Loucy (cell line): ENCODE measurements around the gene TUBB3.

Experiments used
- EZH2phosphoT487 ChIP-seq: fragments of 200-600 bp; IDR thresholded peaks from 2 replicates; pipeline ENCODE4 v1.6.1; 2018; ENCODE audit warnings: antibody characterized with exemption, mild to moderate bottlenecking, moderate library complexity, borderline replicate concordance
- TF ChIP-seq, protein P1 (sequence below): fragments of 200-600 bp; sonication (generic); conservative IDR thresholded peaks from 2 replicates; pipeline ENCODE4 v1.5.1; 2014; ENCODE audit warnings: mild to moderate bottlenecking, antibody characterized with exemption, low read length

DNA sequence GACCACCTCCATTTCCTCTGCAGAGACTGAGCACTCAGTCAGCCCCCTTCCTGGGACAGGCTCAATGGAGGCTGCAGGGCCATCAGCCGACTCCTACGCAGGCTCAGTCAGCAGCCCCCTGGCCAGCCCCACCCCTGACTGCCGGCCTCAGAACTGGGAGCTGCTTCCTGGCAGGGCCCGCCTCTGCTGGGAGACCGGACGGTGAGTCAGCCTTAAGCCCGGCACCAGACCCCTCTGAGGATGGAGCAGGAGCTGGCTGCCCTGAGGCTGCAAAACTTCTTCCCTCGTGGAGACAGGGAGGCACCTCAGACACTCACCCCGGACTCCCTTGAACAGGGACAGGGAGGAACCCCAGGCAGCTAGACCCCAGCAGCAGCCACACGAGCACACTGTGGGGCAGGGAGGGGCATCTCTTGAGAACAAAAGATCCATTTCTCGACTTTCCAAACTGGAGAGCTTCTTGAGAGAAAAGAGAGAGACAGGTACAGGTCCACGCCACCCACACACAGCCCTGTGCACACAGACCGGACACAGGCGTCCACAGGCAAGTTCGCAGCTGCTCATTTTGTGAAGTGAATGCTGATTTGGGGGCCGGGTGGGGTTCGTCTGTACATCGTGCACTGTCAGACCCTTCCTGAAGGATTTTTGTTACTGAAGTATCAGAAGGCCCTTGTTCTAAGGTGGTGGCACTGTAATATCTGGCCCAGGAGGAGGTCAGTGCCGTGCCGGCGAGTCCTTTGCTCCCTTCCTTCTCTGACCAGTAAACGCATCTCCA is 1.3 kb upstream of the TUBB3 start:
- TF ChIP-seq, protein P1, sequence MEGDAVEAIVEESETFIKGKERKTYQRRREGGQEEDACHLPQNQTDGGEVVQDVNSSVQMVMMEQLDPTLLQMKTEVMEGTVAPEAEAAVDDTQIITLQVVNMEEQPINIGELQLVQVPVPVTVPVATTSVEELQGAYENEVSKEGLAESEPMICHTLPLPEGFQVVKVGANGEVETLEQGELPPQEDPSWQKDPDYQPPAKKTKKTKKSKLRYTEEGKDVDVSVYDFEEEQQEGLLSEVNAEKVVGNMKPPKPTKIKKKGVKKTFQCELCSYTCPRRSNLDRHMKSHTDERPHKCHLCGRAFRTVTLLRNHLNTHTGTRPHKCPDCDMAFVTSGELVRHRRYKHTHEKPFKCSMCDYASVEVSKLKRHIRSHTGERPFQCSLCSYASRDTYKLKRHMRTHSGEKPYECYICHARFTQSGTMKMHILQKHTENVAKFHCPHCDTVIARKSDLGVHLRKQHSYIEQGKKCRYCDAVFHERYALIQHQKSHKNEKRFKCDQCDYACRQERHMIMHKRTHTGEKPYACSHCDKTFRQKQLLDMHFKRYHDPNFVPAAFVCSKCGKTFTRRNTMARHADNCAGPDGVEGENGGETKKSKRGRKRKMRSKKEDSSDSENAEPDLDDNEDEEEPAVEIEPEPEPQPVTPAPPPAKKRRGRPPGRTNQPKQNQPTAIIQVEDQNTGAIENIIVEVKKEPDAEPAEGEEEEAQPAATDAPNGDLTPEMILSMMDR = no peak
- no peak for TF ChIP-seq EZH2phosphoT487
